ENCODE measurements around the gene MGST3. TPM values are rescaled to one million over a fixed set of nuclear protein-coding genes. Genes with fewer than 3 reads are reported as not detected.
A peak's percentile ranks its signal among the peaks of the same experiment; 100 is the strongest.
"Not testable (repeated sequence)": the region's sequence is repeated elsewhere in the genome, so short reads cannot be mapped to it uniquely, and the experiment has no call there.

The MGST3 gene
- total RNA-seq, 4 donors from 2014 or later: 250 to 616 (median 291) TPM

- peak; percentile 94 for DNase-seq (ENCODE audit: low spot score)
- ATAC-seq (ENCODE audit: low FRiP score): peak; percentile 99
- TF ChIP-seq, protein P1, sequence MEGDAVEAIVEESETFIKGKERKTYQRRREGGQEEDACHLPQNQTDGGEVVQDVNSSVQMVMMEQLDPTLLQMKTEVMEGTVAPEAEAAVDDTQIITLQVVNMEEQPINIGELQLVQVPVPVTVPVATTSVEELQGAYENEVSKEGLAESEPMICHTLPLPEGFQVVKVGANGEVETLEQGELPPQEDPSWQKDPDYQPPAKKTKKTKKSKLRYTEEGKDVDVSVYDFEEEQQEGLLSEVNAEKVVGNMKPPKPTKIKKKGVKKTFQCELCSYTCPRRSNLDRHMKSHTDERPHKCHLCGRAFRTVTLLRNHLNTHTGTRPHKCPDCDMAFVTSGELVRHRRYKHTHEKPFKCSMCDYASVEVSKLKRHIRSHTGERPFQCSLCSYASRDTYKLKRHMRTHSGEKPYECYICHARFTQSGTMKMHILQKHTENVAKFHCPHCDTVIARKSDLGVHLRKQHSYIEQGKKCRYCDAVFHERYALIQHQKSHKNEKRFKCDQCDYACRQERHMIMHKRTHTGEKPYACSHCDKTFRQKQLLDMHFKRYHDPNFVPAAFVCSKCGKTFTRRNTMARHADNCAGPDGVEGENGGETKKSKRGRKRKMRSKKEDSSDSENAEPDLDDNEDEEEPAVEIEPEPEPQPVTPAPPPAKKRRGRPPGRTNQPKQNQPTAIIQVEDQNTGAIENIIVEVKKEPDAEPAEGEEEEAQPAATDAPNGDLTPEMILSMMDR (IDR thresholded peaks at IDR 0.05): no peak
Measured at GRCh38 chr1:165597883-165598675, 33.0 kb upstream of the MGST3 start.

- TF ChIP-seq, protein P1 (IDR thresholded peaks at IDR 0.05): no peak
- no peak for DNase-seq (ENCODE audit: low spot score)
- no peak for ATAC-seq (ENCODE audit: low FRiP score)
Measured at GRCh38 chr1:165598676-165599059, 32.4 kb upstream of the MGST3 start.

- no peak for DNase-seq (ENCODE audit: low spot score)
- ATAC-seq (ENCODE audit: low FRiP score): no peak
- TF ChIP-seq, protein P1 (IDR thresholded peaks at IDR 0.05): no peak
Measured at GRCh38 chr1:165600793-165601192, 30.2 kb upstream of the MGST3 start.

DNA sequence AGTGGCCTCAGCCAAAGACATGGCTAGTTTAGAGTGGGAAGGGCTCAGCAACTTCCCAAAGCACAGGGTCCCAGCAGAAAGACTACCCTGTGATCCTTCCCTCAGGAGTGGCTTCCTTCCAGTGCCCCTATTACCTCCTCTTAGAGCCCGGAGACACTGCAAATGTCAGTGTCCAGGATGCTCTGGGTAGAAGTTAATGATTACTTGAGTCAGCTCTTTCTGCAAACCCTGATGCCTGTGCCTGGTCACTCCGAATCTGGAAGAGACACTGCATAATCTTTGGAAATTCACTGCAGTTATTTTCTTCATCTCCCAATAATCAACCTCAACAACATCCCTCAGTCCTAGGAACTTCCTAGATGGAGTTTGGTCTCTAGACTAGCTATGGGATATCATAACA, 27.2 kb upstream of the MGST3 start:
- TF ChIP-seq, protein P1 (IDR thresholded peaks at IDR 0.05): no peak
- ATAC-seq (ENCODE audit: low FRiP score): no peak

GRCh38 chr1:165605246-165605645, 25.8 kb upstream of the MGST3 start:
- ATAC-seq (ENCODE audit: low FRiP score): no peak
- TF ChIP-seq, protein P1 (IDR thresholded peaks at IDR 0.05): no peak
- no peak for DNase-seq (ENCODE audit: low spot score)

More for the DNA sequence above, 27.2 kb upstream of the MGST3 start:
- DNase-seq (ENCODE audit: low spot score): no peak

DNA sequence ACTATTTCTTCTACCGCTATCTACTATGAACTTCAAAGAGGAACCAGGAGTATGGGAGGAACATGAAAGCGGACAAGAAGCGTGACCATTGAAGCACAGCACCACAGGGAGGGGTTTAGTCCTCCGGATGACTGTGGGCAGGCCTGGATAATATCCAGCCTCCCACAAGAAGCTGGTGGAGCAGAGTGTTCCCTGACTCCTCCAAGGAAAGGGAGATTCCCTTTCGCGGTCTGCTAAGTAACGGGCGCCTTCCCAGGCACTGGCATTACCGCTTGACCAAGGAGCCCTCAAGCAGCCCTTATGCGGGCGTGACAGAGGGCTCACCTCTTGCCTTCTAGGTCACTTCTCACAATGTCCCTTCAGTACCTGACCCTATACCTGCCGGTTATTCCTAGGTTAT, 24.4 kb upstream of the MGST3 start:
- not testable (repeated sequence) for ATAC-seq (ENCODE audit: low FRiP score); DNase-seq (ENCODE audit: low spot score)

DNA sequence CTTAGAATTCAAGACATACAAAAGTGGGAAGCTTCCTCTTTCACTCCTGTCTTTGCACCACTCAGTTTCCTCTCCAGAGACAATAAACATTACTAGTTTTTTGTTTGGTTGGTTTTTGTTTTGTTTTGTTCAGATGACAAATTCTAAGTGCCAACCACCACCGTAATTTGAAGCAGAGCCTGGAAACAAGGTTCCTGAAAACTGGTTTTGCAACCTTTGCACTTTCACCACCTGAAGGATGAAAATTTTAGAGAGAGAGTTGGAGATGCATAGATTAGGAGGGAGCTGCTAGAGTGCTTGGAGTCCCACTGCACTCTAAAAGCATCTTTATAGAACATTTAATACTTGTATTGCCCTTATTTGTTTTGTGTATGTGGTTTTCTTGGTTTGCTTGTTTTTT, 20.2 kb upstream of the MGST3 start:
- no peak for DNase-seq (ENCODE audit: low spot score)
- TF ChIP-seq, protein P1 (IDR thresholded peaks at IDR 0.05): no peak
- ATAC-seq (ENCODE audit: low FRiP score): no peak

All from omental fat pad (tissue), 4 donors.